Stimulated activated CD8-positive, alpha-beta memory T cell treated with anti-CD3 and anti-CD28 coated beads, Interleukin-4, amount 100 ng/mL, for 48 hours (primary cell): ENCODE measurements around the gene GAS6.

Experiments used
- DNase-seq: peaks from one replicate; pipeline ENCODE4 v3.0.0-alpha.2; 2020

GAS6 gene

GRCh38 chr13:113817860-113818691 lies 45.8 kb downstream of the GAS6 start:
- no peak for DNase-seq

GRCh38 chr13:113816946-113817859 lies 46.7 kb downstream of the GAS6 start:
- DNase-seq = peak; percentile 93

DNA sequence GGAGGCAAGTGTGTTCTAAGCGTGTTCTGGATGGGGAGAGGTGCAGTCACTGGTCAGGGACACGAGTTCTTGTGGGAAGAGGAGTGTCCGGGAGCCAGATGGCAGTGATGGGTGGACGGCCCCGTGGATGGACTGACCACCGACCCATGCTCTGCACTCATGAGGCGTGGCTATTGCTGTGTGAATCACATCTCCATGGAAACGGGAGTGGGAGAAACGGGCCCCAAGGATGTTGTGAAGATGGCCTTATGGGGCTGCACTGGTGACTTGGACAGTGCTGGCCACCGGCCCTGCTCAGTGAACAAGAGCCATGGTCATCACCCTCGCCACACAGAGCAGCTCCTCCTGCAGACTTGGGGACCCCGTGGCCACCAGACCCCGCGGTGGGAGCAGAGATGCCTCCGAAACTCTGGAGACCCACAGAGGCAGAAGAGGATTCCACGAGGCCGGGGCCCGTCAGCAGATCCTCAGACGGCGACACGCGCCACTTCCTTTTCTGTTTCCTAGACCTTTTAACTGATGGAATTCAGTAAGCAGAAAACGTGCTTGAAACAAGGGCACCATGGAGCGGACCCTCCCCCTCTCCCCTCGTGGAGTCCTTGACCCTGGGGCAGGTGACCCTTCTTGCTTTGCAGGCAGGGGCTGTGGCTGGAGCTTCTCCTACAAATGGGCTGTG lies 47.5 kb downstream of the GAS6 start:
- peak; percentile 31 for DNase-seq

- DNase-seq = peak; percentile 45
These were observed 48.5 kb downstream of the GAS6 start for GRCh38 chr13:113815151-113816058.

GRCh38 chr13:113814435-113814821 lies 49.4 kb downstream of the GAS6 start:
- no peak for DNase-seq

DNA sequence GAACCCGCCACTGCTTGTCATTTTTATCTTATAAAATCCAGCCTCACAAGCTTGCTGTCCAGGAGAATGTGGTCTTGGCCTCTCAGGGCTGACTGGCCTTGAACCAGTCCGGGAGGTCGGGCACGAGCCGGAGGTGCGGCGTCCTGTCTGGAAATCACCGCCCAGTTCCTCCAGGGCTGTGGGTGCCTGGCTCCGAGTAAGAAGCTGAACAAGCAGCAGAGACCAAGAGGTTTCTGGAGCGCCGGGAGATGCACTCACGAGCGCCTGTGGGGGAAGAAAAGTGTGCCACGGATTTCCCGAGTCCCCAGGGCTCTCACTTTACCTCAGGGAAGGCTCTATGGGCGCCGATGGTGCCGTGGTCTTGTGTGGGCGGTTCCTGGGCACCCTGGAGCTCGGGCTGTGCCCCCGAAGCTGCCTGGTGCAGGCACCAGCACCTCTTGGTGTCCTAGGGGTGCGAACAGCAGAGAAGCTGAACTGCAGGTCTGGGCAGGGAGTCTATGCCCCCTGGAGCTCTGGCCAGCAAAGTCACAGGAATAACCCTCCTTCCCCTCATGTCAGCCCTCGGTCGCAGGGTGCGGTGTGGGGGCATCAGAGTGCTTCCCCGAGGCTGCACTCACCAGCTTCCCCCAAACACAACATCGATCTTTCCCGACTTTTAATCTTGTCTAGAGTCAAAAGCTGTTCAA lies 50.0 kb downstream of the GAS6 start:
- DNase-seq = no peak

DNA sequence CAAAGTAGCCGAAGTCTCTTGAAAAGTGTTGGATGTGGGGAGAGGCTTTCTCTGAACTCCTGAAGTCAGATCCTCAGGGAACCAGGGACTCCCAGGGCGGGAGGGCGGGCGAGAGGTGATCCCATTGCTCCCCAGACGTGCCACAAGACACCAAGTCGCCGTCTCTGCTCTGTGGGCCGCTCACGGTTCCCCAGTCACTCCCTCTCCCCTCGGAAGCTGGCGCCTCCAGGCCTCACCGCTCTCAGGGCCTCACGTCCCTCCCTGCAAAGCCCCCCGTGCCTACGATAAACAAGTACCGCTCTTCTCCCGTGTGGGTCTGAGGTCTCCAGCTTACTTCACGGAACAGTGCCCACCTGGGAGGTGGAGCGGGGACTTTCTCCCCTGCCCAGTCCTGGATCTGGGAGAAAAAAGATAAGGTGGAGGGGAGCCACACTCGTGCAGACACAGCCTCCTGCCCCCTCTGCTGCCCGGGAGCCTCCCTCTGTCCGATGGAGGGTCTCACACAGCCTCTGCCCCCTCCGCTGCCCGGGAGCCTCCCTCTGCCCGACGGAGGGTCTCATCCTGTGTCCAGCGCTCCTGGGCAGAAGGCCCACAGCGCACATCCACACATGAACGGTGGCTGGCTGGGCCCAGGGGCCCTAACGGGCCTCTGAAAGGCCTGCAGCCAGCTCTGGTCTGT lies 50.7 kb downstream of the GAS6 start:
- no peak for DNase-seq

DNA sequence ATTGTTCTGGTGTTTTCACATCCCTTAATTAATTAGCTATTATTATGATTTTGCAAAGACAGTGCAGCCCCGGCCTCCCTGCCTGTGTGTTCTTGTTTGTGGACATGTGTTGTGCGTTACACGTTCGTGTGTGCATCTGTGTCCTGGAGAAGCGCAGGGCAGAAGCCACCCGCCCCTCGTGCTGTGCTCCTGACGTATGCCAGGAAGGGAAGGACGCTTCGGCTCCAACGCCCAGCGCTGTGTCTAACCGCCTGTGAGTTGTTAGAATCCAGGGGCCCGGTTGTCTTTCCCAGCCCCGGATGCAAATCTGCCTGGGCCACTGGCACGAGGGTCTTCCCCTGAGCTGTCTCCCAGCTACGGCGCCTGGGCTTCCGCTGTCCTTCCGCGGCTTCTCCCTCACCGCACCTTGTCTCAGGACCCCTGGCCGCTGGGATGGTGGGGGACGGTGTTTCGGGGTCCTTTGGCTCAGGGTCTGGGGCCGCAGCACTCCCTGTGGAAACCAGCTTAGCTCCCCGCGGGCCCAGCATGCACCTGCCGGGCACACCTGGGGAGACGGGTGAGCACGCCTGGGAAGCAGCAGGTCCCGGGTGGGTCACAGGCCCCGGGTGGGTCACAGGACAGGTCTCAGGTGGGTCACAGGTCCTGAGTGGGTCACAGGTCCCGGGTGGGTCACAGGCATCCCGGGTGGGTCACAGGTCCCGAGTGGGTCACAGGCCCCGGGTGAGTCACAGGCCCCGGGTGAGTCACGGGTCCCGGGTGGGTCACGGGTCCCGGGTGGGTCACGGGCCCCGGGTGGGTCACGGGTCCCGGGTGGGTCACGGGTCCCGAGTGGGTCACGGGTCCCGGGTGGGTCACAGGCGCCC lies 51.5 kb downstream of the GAS6 start:
- no peak for DNase-seq

- no peak for DNase-seq
These were observed 52.6 kb downstream of the GAS6 start for GRCh38 chr13:113811081-113811928.

DNA sequence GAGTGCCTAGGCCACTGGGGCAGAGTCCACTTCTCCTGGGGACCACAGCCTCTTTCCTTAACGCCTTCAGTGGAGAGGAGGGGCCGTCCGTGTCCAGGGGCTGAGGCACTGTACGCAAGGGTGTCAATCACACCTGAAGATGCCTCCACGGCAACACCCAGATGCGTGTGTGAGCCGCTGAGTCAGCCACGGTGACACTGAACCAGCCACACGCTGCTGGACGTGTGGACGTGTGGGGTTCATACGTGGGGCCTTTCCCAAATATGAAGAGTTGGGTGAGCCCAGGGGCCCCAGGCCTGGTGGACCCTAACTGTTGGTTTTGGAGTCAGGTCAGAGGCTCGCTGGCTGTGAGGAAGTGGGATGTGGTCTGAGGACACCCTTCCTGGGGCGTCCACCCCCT lies 53.2 kb downstream of the GAS6 start:
- no peak for DNase-seq

- no peak for DNase-seq
These were observed 53.9 kb downstream of the GAS6 start for GRCh38 chr13:113809934-113810333.

DNA sequence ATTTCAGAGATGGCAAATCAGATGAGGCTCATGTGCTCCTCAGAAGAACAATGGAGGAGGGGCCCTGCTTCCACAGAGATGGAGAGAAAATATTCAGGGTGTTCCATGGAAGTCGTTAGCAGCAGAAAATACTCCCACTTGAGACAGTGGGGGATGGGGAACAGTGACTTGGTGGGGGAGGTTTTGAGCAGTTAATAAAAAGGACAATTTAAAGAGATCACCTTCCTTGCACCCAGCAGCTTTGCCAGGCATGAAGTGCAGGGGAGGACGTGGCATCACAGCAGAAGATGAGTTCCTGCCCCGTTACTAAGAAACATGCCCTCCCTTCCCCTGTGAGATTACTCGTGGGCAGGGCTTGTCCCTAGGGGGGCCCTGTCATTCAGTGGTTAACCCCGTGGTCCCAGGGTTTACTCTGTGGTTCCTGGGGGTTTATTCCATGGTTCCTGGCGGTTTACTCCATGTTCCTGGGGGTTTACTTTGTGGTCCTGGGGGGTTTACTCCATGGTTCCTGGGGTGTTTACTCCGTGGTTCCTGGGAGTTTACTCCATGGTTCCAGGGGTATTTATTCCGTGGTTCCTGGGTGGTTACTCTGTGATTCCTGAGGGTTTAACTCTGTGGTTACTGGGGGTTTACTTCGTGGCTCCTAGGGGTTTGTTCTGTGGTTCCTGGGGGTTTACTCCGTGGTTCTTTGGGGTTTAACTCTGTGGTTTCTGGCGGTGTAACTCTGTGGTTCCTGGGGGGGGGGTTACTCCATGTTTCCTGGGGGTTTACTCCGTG lies 55.6 kb downstream of the GAS6 start:
- DNase-seq = no peak

DNA sequence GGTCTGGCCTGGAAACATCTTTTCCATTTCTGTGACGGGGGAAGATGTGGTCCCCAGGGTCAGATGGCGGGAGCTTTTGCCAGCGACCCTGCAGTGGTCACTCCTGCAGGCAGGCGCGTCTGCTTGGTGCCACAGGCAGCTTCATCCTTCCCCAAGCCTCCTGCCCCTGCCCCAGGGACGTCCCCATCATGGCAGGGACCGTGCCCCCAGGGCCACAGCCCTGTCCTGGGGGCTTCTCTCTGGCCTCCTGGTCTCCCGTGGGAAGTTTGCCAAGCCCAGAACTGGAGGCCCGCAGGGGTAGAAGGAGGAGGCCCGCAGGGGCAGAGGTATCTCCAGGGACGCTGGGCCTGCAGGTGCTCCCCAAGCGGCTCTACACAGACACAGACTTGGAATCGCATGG lies 57.4 kb downstream of the GAS6 start:
- DNase-seq = no peak

DNA sequence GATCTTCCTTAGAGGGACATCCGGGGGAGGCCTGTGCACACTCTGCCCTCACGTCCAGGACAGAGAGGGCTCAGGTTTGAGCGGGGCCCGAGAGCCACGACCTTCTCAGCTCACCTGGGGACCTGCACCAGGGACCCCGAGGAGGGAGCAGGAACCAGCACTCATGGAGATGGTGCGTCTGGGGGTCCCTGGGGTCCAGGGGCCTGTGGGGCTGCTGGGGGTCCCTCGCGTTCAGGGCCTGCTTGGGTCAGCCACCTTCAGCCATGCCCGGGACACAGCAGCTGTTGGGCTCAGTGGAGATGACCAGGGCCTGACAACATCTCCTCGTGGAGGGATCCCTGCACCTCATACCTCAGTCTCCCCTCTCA lies 57.8 kb downstream of the GAS6 start:
- no peak for DNase-seq

DNA sequence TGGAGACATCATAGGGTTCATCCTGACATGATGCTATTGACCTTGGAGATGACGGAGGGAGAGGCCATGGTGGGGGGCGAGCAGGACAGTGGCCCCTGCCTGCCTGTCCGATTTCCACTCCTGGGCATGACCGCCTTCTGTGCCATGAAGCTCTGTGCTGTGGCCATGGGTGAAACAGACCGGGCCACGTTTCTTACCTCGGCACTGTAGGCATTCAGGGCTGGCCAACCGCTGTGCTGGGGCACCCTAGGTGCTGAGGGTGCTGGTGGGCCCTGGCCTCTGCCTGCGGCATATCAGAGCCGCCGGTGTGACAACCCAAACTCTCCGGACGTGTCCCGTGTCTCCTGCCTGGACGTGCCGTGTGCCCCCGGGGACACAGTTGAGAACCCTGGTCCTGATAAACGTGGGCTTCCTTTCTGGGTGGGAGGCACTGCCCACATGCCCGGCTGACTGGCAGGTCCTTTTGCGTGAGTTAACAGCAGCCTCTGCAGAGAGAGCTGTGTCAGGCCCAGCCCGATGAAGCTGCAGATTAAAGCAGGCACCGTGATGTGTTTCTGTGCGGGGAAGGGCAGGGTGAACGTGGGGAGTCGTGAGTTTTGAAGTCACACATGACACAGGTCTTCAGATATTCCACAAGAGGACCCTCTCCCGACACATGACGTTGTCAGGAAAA lies 58.3 kb downstream of the GAS6 start:
- DNase-seq = no peak

- DNase-seq = no peak
These were observed 59.0 kb downstream of the GAS6 start for GRCh38 chr13:113804703-113805430.
